OCI-LY3 (cell line): ENCODE data around the gene MAGEB17.

Experiments
- EZH2phosphoT487 ChIP-seq: fragments of 200-600 bp; shearing (Covaris generic); IDR thresholded peaks from 2 replicates; pipeline ENCODE4 v1.6.1; 2018; ENCODE audit warnings: antibody characterized with exemption, mixed run types, low read depth
- TF ChIP-seq, protein P1 (sequence below): fragments of 200-600, 300-600 bp; sonication (generic); IDR thresholded peaks from 2 replicates; pipeline ENCODE4 v1.5.1; 2014; ENCODE audit warnings: antibody characterized with exemption, low read length, low read depth

DNA sequence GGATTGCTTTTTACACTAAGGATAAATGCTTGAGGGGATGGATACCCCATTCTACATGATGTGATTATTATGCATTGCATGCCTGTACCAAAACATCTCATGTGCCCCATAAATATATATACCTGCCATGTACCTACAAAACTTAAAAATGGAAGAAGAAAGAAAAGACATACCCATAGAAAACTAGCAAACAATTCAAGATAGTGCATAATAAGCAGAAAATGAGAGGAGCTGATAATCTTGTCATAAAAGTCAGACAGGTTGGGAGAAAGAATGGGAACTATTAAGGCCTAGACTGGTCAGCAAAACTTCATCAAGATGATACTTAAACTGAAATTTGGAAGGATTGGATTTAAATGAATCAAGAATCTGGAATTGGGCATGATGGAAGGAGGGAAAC lies 21.6 kb upstream of the MAGEB17 start:
- TF ChIP-seq, protein P1, sequence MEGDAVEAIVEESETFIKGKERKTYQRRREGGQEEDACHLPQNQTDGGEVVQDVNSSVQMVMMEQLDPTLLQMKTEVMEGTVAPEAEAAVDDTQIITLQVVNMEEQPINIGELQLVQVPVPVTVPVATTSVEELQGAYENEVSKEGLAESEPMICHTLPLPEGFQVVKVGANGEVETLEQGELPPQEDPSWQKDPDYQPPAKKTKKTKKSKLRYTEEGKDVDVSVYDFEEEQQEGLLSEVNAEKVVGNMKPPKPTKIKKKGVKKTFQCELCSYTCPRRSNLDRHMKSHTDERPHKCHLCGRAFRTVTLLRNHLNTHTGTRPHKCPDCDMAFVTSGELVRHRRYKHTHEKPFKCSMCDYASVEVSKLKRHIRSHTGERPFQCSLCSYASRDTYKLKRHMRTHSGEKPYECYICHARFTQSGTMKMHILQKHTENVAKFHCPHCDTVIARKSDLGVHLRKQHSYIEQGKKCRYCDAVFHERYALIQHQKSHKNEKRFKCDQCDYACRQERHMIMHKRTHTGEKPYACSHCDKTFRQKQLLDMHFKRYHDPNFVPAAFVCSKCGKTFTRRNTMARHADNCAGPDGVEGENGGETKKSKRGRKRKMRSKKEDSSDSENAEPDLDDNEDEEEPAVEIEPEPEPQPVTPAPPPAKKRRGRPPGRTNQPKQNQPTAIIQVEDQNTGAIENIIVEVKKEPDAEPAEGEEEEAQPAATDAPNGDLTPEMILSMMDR: no peak
- no peak for TF ChIP-seq EZH2phosphoT487
